ENCODE results near the gene CELA3A.

Gene CELA3A

DNA sequence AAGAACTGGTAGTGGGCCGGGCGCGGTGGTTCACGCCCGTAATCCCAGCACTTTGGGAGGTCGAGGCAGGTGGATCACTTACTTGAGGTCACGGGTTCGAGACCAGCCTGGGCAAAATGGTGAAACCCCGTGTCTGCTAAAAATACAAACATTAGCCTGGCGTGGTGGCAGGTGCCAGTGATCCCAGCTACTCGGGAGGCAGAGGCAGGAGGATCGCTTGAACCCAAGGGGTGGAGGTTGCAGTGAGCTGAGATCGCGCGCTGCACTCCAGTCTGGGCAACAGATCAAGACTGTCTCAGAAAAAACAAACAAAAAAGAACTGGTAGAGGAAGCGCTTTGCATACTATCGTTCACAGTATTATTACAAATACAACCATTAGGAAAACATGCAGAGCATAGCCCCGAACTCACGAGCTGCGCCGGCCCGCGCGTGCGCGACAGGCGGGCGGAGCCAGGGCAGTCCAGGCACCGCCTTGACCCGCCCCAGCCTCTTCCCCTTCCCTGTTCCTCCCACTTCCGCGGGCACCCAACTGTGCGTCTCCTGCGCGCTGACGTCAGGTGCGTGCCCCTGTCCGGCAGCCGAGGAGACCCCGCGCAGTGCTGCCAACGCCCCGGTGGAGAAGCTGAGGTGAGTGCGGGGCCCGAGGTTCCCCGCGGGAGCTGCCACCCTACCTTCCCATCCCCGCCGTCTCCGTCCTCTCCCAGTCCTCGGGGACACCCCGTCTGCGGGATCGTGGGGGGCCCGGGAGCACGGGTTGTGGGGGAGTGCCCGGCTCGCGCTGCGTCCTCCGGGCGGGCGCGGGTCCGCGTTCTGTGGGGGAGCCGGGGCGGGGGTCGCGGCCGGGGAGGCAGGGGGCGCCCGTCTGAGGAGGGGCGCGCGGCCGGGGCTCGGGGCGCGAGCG lies 50.9 kb downstream of the CELA3A start, which contains the start of gene CDC42:
Gene CDC42 (plus strand): TSS at position 595 of the 902 bp plus-strand sequence. CDS start 25,770 bp downstream, outside the sequence.
- peak; percentile 32 for FAIRE-seq

DNA sequence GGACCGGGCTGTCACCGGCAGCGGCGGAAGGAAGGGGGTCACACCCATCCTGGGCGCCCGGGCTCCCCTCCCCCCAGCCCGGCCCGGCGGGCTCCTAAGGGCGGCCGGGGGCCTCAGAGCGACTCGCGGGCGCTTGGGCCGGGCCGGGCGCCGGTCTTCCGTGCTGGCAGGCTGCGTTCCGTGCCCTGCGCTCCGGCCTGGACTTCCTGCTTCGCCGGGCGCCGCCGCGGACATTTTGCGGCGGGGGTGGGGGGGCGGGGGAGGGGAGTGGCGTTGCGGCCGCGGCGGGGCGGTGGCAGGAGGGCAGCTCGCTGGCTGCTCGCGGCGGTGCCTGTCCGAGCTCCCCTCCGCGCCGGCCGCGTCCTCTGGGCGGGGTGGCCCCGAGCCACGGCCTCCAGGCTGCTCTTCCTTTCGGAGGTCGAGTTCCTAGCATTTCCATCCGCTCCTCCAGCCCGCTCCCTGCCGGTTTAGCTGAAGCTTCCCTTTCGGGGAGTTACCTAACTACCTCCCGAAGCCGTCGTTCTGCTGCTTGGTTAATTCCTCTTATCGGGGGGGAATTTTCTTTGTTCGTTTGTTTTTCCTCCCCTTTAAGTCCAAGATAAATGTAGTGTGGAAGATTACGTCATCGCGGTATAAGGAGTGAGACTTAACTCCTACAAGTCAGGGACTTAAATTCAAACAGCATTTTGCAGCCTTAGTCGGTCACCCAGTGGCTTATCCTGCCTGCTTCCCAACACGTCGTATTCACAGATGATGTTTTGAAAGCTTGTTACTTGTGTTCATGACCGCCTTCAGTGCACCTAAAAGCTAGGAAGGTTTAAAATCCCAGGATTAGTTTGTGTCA lies 51.8 kb downstream of the CELA3A start:
- no peak for FAIRE-seq

DNA sequence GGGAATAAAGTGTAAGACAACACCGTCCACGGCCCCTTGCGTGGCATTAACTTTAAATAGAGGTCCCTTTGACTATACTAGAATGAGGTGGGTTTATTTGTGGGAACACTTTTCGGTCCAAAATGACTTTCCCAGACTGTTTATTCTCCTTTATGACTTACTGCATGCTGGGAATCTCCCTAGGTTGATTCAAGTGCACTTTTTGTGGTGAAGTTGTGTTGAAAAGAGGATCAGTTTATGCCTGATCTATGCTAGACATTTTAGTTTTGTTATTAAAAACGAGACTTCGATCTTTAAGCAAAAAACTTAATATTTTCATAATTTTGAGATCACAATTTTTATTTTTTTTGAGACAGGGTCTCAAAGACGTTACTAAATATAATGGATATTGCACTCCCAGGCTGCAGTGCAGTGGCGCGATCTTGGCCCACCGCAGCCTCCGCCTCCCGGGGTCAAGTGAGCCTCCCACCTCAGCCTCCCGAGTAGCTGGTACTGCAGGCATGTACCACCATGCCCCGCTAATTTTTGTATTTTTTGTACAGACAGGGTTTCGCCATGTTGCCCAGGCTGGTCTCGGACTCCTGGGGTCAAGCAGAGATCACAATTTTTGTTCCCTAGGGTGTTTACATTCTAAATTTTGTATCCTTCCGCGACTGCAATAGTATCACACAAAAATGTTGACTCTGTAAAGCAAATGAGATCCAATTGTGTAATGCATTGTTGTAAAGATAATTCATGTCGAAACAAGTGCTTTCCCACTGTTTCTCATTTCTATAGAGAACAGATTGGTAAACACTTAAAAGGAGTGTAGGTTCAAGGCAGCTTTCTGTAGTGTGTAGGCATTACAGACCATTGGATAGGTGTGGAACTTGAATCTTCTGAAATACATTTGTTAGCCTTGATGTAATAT lies 52.7 kb downstream of the CELA3A start:
- no peak for FAIRE-seq

DNA sequence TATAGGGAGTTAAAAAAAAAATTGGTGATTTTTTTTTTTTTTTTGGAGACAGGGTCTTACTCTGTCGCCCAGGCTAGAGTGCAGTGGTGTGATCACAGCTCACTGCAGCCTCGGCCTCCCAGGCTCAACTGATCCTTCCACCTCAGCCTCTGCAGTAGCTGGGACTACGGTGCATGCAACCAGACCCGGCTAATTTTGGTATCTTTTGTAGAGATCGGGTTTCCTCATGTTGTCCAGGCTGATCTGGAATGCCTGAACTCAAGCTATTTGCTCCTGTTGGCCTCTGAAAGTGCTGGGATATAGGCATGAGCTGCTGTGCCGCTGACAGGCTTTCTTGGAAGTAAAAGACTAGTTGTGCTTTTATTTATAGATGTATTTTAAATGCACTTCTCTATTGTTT lies 54.0 kb downstream of the CELA3A start:
- no peak for FAIRE-seq

DNA sequence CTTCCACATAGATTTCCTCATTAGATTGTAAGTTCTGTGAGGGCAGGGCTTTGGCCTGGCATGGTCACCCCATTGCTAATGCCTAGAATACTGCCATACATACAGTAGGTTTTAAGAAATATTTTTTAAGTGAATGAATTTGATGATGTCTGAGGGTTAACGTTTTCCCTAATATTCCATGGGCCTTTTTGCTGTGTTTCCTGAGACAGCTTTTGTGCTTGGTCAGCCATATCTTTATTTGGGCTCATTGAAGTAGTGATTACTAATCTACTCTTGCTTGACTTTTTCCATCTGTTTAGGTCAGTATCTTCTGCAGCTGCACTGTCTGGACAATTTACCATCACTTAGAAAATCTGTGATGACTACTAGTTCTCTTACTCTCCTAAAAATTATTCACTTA lies 54.6 kb downstream of the CELA3A start:
- FAIRE-seq: no peak

DNA sequence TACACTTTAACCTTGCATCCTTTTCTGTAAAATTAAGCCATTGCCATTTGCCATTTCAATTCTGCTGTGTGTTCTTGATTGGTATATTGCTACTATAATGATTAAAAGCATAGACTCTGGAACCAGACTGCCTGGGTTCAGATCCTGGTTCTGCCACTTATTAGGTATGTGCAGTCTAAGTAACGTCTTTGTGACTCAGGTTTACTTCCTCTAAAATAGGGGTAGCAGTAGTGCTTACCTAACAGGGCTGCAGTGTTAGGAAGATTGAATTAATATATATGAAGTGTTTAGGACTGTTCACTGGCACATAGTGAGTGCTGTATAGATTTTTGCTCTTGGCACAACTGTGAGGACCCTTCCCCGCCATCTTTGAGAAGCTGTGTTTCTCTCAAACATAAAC lies 55.5 kb downstream of the CELA3A start:
- FAIRE-seq: no peak

DNA sequence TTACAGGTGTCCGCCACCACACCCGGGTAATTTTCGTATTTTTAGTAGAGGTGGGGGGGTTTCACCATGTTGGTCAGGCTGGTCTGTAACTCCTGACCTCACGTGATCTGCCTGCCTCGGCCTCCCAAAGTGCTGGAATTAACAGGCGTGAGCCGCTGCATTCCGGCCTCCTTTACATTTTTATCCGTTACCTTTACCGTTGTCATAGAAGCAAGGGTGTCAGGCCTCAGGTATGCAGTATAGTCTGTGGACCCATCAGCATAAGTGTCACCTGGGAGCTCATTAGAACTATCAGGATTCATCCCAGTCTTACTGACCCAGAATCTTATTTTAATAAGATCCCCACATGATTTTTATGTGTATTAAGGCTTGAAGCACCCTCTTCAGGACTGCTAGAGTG lies 56.4 kb downstream of the CELA3A start:
- no peak for FAIRE-seq
